Measurements from ENCODE around the gene PIGX.

DNA sequence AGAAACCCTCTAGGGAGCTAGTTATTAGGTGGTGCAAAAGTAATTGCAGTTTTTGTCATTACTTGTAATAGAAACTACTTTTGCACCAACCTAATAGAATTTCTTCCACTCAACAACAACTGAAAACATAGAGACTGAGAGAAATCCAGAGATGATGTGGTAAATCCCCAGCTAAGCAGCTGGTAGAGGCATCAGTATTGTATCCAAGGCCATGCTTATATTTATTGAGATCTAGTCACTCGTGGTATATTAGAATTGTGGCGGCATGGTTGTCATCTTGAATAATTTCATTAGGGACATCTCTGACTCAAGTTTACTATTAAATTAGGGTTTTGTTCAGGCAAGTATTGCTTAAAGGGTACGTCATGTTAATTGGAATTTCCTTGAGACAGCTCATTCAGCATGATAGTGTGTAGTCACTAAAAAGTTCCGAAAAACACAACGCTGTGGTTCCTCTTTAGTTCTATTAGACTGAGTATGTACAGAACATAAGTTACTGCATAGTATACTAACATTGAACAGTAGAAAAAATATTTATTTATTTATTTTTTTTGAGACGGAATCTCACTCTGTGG is 62.8 kb downstream of the PIGX start:
- TF ChIP-seq, protein P1, sequence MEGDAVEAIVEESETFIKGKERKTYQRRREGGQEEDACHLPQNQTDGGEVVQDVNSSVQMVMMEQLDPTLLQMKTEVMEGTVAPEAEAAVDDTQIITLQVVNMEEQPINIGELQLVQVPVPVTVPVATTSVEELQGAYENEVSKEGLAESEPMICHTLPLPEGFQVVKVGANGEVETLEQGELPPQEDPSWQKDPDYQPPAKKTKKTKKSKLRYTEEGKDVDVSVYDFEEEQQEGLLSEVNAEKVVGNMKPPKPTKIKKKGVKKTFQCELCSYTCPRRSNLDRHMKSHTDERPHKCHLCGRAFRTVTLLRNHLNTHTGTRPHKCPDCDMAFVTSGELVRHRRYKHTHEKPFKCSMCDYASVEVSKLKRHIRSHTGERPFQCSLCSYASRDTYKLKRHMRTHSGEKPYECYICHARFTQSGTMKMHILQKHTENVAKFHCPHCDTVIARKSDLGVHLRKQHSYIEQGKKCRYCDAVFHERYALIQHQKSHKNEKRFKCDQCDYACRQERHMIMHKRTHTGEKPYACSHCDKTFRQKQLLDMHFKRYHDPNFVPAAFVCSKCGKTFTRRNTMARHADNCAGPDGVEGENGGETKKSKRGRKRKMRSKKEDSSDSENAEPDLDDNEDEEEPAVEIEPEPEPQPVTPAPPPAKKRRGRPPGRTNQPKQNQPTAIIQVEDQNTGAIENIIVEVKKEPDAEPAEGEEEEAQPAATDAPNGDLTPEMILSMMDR (IDR thresholded peaks at IDR 0.05), result no peak
- no peak for TF ChIP-seq POLR2A (IDR thresholded peaks at IDR 0.05)
